ENCODE data around the gene ACOXL. TPM values are rescaled to one million over a fixed set of nuclear protein-coding genes. Genes with fewer than 3 reads are reported as not detected.

Gene ACOXL
- total RNA-seq, 8 experiments from 2014 or later: 0.15 to 0.59 (median 0.20) TPM

- Histone ChIP-seq H3K4me3 (no peak overlapping the region), H3K4me1 (replicated peaks in 1 of 2) (no peaks in the 10 kb centered on the region), H3K27ac (no peak overlapping the region)
- 0 to 88% (median 30%) methylated on average over 1 of the region's 1 CpG; no CpG with 5 or more reads in 1 of the 10 experiments for WGBS, 10 experiments
- ATAC-seq (replicated peaks in 6 of 8): no peak
- in situ Hi-C loops (cut with MboI; ENCODE audit: low pct_unique_long_range_greater_than_20kb in 2 of 9, low sequenced_read_pairs in 9 of 9, unreplicated experiment in 9 of 9): no loop called here
These were observed 23.9 kb upstream of the ACOXL start for GRCh38 chr2:110708455-110708854.

- H3K4me1 ChIP-seq (replicated peaks in 1 of 2): no peaks in the 10 kb centered on the region
- no peak overlapping the region for H3K27ac ChIP-seq
- in situ Hi-C loops (cut with MboI; ENCODE audit: low pct_unique_long_range_greater_than_20kb in 2 of 9, low sequenced_read_pairs in 9 of 9, unreplicated experiment in 9 of 9): no loop called here
- ATAC-seq (replicated peaks in 6 of 8): no peak
- H3K4me3 ChIP-seq: no peak overlapping the region
- WGBS, 10 experiments: 33 to 100% (median 68%) methylated on average over 1 of the region's 1 CpG; no CpG with 5 or more reads in 4 of the 10 experiments
These were observed 19.6 kb upstream of the ACOXL start for GRCh38 chr2:110712737-110713136.

- H3K4me3 ChIP-seq: no peak overlapping the region
- peak in 1 of 8 experiments; percentile 24 for ATAC-seq (replicated peaks in 6 of 8)
- no peak overlapping the region for H3K27ac ChIP-seq
- 28 to 100% (median 62%) methylated on average over 1 to 6 of the region's 6 CpGs; no CpG with 5 or more reads in 1 of the 10 experiments for WGBS, 10 experiments
- in situ Hi-C loops (cut with MboI; ENCODE audit: low pct_unique_long_range_greater_than_20kb in 2 of 9, low sequenced_read_pairs in 9 of 9, unreplicated experiment in 9 of 9): no loop called here
- no peaks in the 10 kb centered on the region for H3K4me1 ChIP-seq (replicated peaks in 1 of 2)
These were observed 18.6 kb upstream of the ACOXL start for GRCh38 chr2:110713513-110714362.

- no peak overlapping the region for H3K4me3 ChIP-seq
- no peak for ATAC-seq (replicated peaks in 6 of 8)
- in situ Hi-C loops (cut with MboI; ENCODE audit: low pct_unique_long_range_greater_than_20kb in 2 of 9, low sequenced_read_pairs in 9 of 9, unreplicated experiment in 9 of 9): no loop called here
- no peak overlapping the region for H3K27ac ChIP-seq
- 10 to 92% (median 75%) methylated on average over 2 to 6 of the region's 6 CpGs for WGBS, 10 experiments
- H3K4me1 ChIP-seq (replicated peaks in 1 of 2): no peaks in the 10 kb centered on the region
These were observed 17.7 kb upstream of the ACOXL start for GRCh38 chr2:110714452-110715224.

GRCh38 chr2:110716959-110717645, 15.3 kb upstream of the ACOXL start:
- in situ Hi-C loops (cut with MboI; ENCODE audit: low pct_unique_long_range_greater_than_20kb in 2 of 9, low sequenced_read_pairs in 9 of 9, unreplicated experiment in 9 of 9): no loop called here
- H3K27ac ChIP-seq: no peak overlapping the region
- no peak overlapping the region for H3K4me3 ChIP-seq
- H3K4me1 ChIP-seq (replicated peaks in 1 of 2): no peaks in the 10 kb centered on the region
- WGBS, 10 experiments: 25 to 100% (median 82%) methylated on average over 1 to 3 of the region's 3 CpGs; no CpG with 5 or more reads in 2 of the 10 experiments
- ATAC-seq (replicated peaks in 6 of 8): no peak

- no peak for ATAC-seq (replicated peaks in 6 of 8)
- in situ Hi-C loops (cut with MboI; ENCODE audit: low pct_unique_long_range_greater_than_20kb in 2 of 9, low sequenced_read_pairs in 9 of 9, unreplicated experiment in 9 of 9): no loop called here
- Histone ChIP-seq H3K27ac (no peak overlapping the region), H3K4me1 (replicated peaks in 1 of 2) (no peaks in the 10 kb centered on the region), H3K4me3 (no peak overlapping the region)
- 10 to 94% (median 72%) methylated on average over 2 to 4 of the region's 4 CpGs for WGBS, 10 experiments
These were observed 14.6 kb upstream of the ACOXL start for GRCh38 chr2:110717734-110718133.

- no peak overlapping the region for H3K27ac ChIP-seq
- ATAC-seq (replicated peaks in 6 of 8): no peak
- in situ Hi-C loops (cut with MboI; ENCODE audit: low pct_unique_long_range_greater_than_20kb in 2 of 9, low sequenced_read_pairs in 9 of 9, unreplicated experiment in 9 of 9): no loop called here
- no peak overlapping the region for H3K4me3 ChIP-seq
- no peaks in the 10 kb centered on the region for H3K4me1 ChIP-seq (replicated peaks in 1 of 2)
- WGBS, 10 experiments: 0 to 100% (median 73%) methylated on average over 1 to 2 of the region's 2 CpGs; no CpG with 5 or more reads in 1 of the 10 experiments
These were observed 14.0 kb upstream of the ACOXL start for GRCh38 chr2:110718382-110718781.

GRCh38 chr2:110718990-110719389, 13.4 kb upstream of the ACOXL start:
- in situ Hi-C loops (cut with MboI; ENCODE audit: low pct_unique_long_range_greater_than_20kb in 2 of 9, low sequenced_read_pairs in 9 of 9, unreplicated experiment in 9 of 9): no loop called here
- no peak for ATAC-seq (replicated peaks in 6 of 8)
- Histone ChIP-seq H3K27ac (no peak overlapping the region), H3K4me1 (replicated peaks in 1 of 2) (no peaks in the 10 kb centered on the region), H3K4me3 (no peak overlapping the region)
- 0 to 90% (median 20%) methylated on average over 1 to 2 of the region's 2 CpGs; no CpG with 5 or more reads in 2 of the 10 experiments for WGBS, 10 experiments

GRCh38 chr2:110720547-110720946, 11.8 kb upstream of the ACOXL start:
- ATAC-seq (replicated peaks in 6 of 8): no peak
- 54 to 100% (median 91%) methylated on average over 1 to 5 of the region's 5 CpGs; no CpG with 5 or more reads in 1 of the 10 experiments for WGBS, 10 experiments
- in situ Hi-C loops (cut with MboI; ENCODE audit: low pct_unique_long_range_greater_than_20kb in 2 of 9, low sequenced_read_pairs in 9 of 9, unreplicated experiment in 9 of 9): no loop called here
- no peaks in the 10 kb centered on the region for H3K4me1 ChIP-seq (replicated peaks in 1 of 2)
- no peak overlapping the region for H3K27ac ChIP-seq
- no peak overlapping the region for H3K4me3 ChIP-seq

GRCh38 chr2:110724820-110725219, 7.6 kb upstream of the ACOXL start:
- no peak for ATAC-seq (replicated peaks in 6 of 8)
- H3K27ac ChIP-seq: no peak overlapping the region
- 0 to 87% (median 17%) methylated on average over 1 to 2 of the region's 2 CpGs; no CpG with 5 or more reads in 5 of the 10 experiments for WGBS, 10 experiments
- in situ Hi-C loops (cut with MboI; ENCODE audit: low pct_unique_long_range_greater_than_20kb in 2 of 9, low sequenced_read_pairs in 9 of 9, unreplicated experiment in 9 of 9): no loop called here
- no peaks in the 10 kb centered on the region for H3K4me1 ChIP-seq (replicated peaks in 1 of 2)
- H3K4me3 ChIP-seq: no peak overlapping the region

GRCh38 chr2:110725370-110725769, 7.0 kb upstream of the ACOXL start:
- ATAC-seq (replicated peaks in 6 of 8): no peak
- H3K4me1 ChIP-seq (replicated peaks in 1 of 2): no peaks in the 10 kb centered on the region
- no peak overlapping the region for H3K27ac ChIP-seq
- in situ Hi-C loops (cut with MboI; ENCODE audit: low pct_unique_long_range_greater_than_20kb in 2 of 9, low sequenced_read_pairs in 9 of 9, unreplicated experiment in 9 of 9): no loop called here
- no peak overlapping the region for H3K4me3 ChIP-seq
- 7 to 100% (median 80%) methylated on average over 1 to 9 of the region's 9 CpGs; no CpG with 5 or more reads in 4 of the 10 experiments for WGBS, 10 experiments

- H3K4me1 ChIP-seq (replicated peaks in 1 of 2): no peaks in the 10 kb centered on the region
- in situ Hi-C loops (cut with MboI; ENCODE audit: low pct_unique_long_range_greater_than_20kb in 2 of 9, low sequenced_read_pairs in 9 of 9, unreplicated experiment in 9 of 9): no loop called here
- H3K27ac ChIP-seq: no peak overlapping the region
- H3K4me3 ChIP-seq: no peak overlapping the region
- 60 to 100% (median 76%) methylated on average over 1 to 2 of the region's 3 CpGs; no CpG with 5 or more reads in 5 of the 10 experiments for WGBS, 10 experiments
- ATAC-seq (replicated peaks in 6 of 8): no peak
These were observed 6.5 kb upstream of the ACOXL start for GRCh38 chr2:110725859-110726258.

GRCh38 chr2:110726285-110726684, 6.1 kb upstream of the ACOXL start:
- Histone ChIP-seq H3K4me1 (replicated peaks in 1 of 2) (no peaks in the 10 kb centered on the region), H3K27ac (no peak overlapping the region), H3K4me3 (no peak overlapping the region)
- ATAC-seq (replicated peaks in 6 of 8): no peak
- in situ Hi-C loops (cut with MboI; ENCODE audit: low pct_unique_long_range_greater_than_20kb in 2 of 9, low sequenced_read_pairs in 9 of 9, unreplicated experiment in 9 of 9): no loop called here
- 100% methylated on average over 1 of the region's 2 CpGs; no CpG with 5 or more reads in 9 of the 10 experiments for WGBS, 10 experiments
